K562 (cell line): ENCODE data around the gene FAM83D.

Experiments
- BCOR ChIP-seq: fragments of 450-650 bp; IDR thresholded peaks from 2 replicates; pipeline ENCODE4 v1.6.1; 2016
- BHLHE40 ChIP-seq: IDR thresholded peaks from 2 replicates; pipeline ENCODE4 v1.6.1; 2011; ENCODE audit warnings: low read length, improper control_type of control experiment
- E2F5 ChIP-seq: sonication (generic); formaldehyde crosslinking; IDR thresholded peaks from 2 replicates; pipeline ENCODE4 v1.8.0; 2022; ENCODE audit warnings: mild to moderate bottlenecking, missing genetic modification reagents
- ESRRA ChIP-seq: fragments of 450-650 bp; IDR thresholded peaks from 2 replicates; pipeline ENCODE4 v1.6.1; 2014; ENCODE audit warnings: low read depth, mild to moderate bottlenecking, moderate library complexity, borderline replicate concordance
- SRSF3 ChIP-seq: fragments of 200-400 bp; formaldehyde crosslinking; IDR thresholded peaks from 2 replicates; pipeline ENCODE4 v1.6.1; 2016; ENCODE audit warnings: mild to moderate bottlenecking, low read length, moderate library complexity; ENCODE audit not compliant: insufficient read depth
- ZNF224 ChIP-seq: sonication (generic); formaldehyde crosslinking; IDR thresholded peaks from 2 replicates; pipeline ENCODE4 v1.8.0; 2022; ENCODE audit warnings: mild to moderate bottlenecking, missing genetic modification reagents
- ZNF311 ChIP-seq: fragments of 250-450 bp; sonication (Bioruptor Pico); IDR thresholded peaks from 2 replicates; pipeline ENCODE4 v1.4.0; 2020; ENCODE audit warnings: mild to moderate bottlenecking, moderate library complexity
- TF ChIP-seq, protein P1 (sequence below): IDR thresholded peaks from 2 replicates; pipeline ENCODE4 v1.6.1; 2012; ENCODE audit warnings: low read depth, low read length, improper control_type of control experiment, borderline replicate concordance

DNA sequence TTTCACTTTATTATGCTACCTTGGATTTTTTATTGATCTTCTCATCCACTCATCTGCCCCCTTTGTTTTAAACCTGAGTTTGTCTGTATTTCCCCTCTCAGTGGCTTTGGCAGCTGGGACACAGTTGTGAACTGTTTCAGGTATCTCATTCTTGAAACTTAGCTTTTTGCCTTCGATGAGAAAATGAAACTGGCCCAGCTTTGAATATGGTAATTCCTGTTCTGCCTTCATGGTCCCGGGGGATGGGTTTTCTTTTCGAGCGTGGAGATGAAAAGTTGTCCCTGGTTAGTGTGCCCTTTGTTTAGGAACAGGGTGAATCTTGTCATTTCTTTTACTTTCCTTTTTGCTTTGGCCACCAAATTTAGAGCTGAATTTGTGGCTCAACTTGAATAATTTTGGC lies 61.6 kb downstream of the FAM83D start:
- TF ChIP-seq SRSF3 (no peak), ZNF311 (no peak), ESRRA (no peak), ZNF224 (CRISPR knock-in tag) (no peak), BHLHE40 (no peak), E2F5 (CRISPR knock-in tag) (no peak), BCOR (no peak)
- TF ChIP-seq, protein P1, sequence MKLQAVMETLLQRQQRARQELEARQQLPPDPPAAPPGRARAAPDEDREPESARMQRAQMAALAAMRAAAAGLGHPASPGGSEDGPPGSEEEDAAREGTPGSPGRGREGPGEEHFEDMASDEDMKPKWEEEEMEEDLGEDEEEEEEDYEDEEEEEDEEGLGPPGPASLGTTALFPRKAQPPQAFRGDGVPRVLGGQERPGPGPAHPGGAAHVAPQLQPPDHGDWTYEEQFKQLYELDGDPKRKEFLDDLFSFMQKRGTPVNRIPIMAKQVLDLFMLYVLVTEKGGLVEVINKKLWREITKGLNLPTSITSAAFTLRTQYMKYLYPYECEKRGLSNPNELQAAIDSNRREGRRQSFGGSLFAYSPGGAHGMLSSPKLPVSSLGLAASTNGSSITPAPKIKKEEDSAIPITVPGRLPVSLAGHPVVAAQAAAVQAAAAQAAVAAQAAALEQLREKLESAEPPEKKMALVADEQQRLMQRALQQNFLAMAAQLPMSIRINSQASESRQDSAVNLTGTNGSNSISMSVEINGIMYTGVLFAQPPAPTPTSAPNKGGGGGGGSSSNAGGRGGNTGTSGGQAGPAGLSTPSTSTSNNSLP = no peak
